SJSA1 (cell line): Measurements from ENCODE around the gene TWSG1. TPM values are rescaled to one million over a fixed set of nuclear protein-coding genes. Genes with fewer than 3 reads are reported as not detected.
"Not testable (repeated sequence)": the region's sequence is repeated elsewhere in the genome, so short reads cannot be mapped to it uniquely, and the experiment has no call there.

Source experiments
- DNase-seq, 2 experiments: peaks; one replicate each; pipeline ENCODE4 v3.0.0-alpha.2; 2015 to 2020; ENCODE audit warnings: low spot score in 2 of 2, low read depth in 1 of 2
- H3K27ac ChIP-seq: fragments of 250-450 bp; sonication (Bioruptor Pico); 2 replicates; pipeline ENCODE4 v1.5.1; 2020; ENCODE audit warnings: mild to moderate bottlenecking, moderate library complexity
- H3K27me3 ChIP-seq: fragments of 250-450 bp; sonication (Bioruptor Pico); replicated peaks from 2 replicates; pipeline ENCODE4 v1.5.1; 2020; ENCODE audit warnings: mild to moderate bottlenecking, moderate library complexity
- H3K36me3 ChIP-seq: fragments of 250-450 bp; sonication (Bioruptor Pico); 2 replicates; pipeline ENCODE4 v1.5.1; 2020; ENCODE audit warnings: mild to moderate bottlenecking
- H3K4me1 ChIP-seq: fragments of 250-450 bp; sonication (Bioruptor Pico); replicated peaks from 2 replicates; pipeline ENCODE4 v1.6.1; 2021; ENCODE audit warnings: mild to moderate bottlenecking
- H3K4me3 ChIP-seq: fragments of 250-450 bp; sonication (Bioruptor Pico); 2 replicates; pipeline ENCODE4 v1.5.1; 2020; ENCODE audit warnings: mild to moderate bottlenecking
- H3K9me3 ChIP-seq: fragments of 250-450 bp; sonication (Bioruptor Pico); replicated peaks from 2 replicates; pipeline ENCODE4 v1.5.1; 2020; ENCODE audit warnings: mild to moderate bottlenecking
- total RNA-seq: library from RNA; depleted of rRNA; stranded (reverse); fragments of >200 nt; shearing (Covaris generic); gene quantifications from 2 replicates; pipeline ENCODE4 v1.2.3, GENCODE V29; 2014

The TWSG1 gene
- total RNA-seq, 1 experiment from 2014 or later = 153 TPM

DNA sequence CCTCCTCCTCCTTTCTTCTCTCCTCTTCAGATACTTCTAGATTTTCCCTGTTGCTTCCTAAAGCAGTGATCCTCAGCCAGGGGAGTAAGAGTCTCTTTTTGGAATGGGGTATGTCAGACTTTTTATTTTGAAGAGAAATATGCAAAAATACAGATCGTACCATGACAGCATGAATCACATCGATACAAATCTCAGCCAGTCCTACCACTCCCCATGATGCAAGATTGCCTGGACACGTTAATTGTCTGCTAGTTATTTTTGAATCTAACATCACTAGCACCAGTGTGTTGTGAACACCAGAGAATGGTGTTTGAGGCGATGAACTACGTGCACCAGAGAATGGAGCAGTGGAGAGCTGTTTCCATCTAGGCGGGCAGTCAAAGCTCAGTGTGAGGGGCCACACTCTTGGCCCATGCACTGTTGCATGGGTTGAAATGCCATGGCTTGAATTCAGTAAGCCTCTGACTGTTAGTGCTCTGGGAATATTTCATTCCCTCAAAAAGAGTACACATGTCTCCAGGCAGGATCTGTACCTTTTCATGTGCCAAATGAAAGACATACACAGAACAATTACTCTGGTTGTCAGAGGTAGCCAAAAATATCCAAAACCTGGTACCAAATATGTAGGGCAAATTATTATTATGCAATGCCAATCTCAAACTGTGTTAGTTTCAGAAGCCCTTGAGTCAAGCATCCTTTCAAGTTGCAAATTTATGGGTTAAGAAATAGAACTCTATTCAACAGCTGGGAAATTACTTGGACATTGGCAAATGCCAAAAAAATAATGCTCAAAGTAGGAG, 94.5 kb downstream of the TWSG1 start:
- Histone ChIP-seq H3K27ac (no peak overlapping the region), H3K9me3 (no peaks in the 10 kb centered on the region; the same call in 1 of the 2 replicates), H3K36me3 (no peaks in the 10 kb centered on the region), H3K27me3 (no peaks in the 10 kb centered on the region), H3K4me1 (peaks cover 7% of the 10 kb centered on the region), H3K4me3 (no peak overlapping the region)
- DNase-seq = no peak

- peak in 1 of 2 experiments; percentile 60 for DNase-seq
- Histone ChIP-seq H3K36me3 (no peaks in the 10 kb centered on the region), H3K27ac (0 out of 2 replicates have a peak overlapping the region, but pooled peaks have one; percentile 26), H3K4me1 (peaks cover 7% of the 10 kb centered on the region), H3K9me3 (no peaks in the 10 kb centered on the region; the same call in 1 of the 2 replicates), H3K27me3 (no peaks in the 10 kb centered on the region), H3K4me3 (no peak overlapping the region)
These were observed 95.1 kb downstream of the TWSG1 start for GRCh38 chr18:9429662-9429993.

DNA sequence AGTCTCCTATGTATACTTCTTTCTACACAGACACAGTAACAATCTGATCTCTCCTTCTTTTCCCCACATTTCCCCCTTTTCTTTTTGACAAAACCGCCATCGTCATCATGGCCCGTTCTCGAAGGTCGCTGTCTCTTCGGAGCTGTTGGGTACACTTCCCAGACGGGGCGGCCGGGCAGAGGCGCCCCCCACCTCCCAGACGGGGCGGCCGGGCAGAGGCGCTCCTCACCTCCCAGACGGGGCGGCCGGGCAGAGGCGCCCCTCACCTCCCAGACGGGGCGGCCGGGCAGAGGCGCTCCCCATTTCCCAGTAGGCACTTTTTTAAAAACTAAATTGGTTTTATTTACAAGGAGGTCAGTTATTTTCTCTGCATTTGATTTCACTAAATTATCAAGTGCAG, 95.7 kb downstream of the TWSG1 start:
- not testable (repeated sequence) for H3K36me3 ChIP-seq, DNase-seq, H3K4me3 ChIP-seq, H3K4me1 ChIP-seq, H3K27ac ChIP-seq, H3K27me3 ChIP-seq, H3K9me3 ChIP-seq

GRCh38 chr18:9431296-9431695, 96.7 kb downstream of the TWSG1 start:
- no peak overlapping the region for H3K4me3 ChIP-seq
- peak in 1 of 2 experiments; percentile 22 for DNase-seq
- H3K27me3 ChIP-seq = no peaks in the 10 kb centered on the region
- H3K36me3 ChIP-seq = no peaks in the 10 kb centered on the region
- peaks cover 7% of the 10 kb centered on the region for H3K4me1 ChIP-seq
- H3K9me3 ChIP-seq = no peaks in the 10 kb centered on the region; the same call in 1 of the 2 replicates
- H3K27ac ChIP-seq = no peak overlapping the region

GRCh38 chr18:9433122-9433521, 98.5 kb downstream of the TWSG1 start:
- H3K4me1 ChIP-seq = peaks cover 11% of the 10 kb centered on the region
- not testable (repeated sequence) for DNase-seq, H3K4me3 ChIP-seq, H3K27ac ChIP-seq, H3K36me3 ChIP-seq, H3K27me3 ChIP-seq, H3K9me3 ChIP-seq

DNA sequence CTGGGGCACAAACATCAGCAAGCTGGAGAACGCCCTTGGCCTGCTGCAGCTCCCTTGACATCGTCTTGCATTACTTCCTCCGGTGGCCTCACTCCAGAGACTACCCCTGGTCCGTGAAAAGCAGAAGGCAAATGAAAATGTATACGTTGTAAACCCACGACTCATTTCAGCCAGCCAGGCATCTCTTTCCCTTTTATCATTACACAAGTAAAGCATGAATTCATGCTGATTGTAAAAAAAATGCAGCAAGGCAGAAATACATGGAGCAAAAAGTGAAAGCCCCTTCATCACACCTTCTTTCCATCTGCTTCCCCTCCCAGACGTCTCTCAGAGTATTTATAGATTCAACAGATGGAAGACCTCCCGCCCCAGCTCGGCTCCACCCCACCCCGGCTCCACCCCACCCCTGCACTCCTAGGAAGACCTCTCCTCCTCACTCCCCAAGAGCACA, 99.1 kb downstream of the TWSG1 start:
- Histone ChIP-seq H3K4me1 (peaks cover 11% of the 10 kb centered on the region), H3K9me3 (no peaks in the 10 kb centered on the region), H3K36me3 (no peaks in the 10 kb centered on the region), H3K27ac (no peak overlapping the region), H3K27me3 (no peaks in the 10 kb centered on the region), H3K4me3 (no peak overlapping the region)
- no peak for DNase-seq

- no peak overlapping the region for H3K4me3 ChIP-seq
- no peaks in the 10 kb centered on the region for H3K36me3 ChIP-seq
- peak in 1 of 2 experiments; percentile 32 for DNase-seq
- no peaks in the 10 kb centered on the region for H3K9me3 ChIP-seq
- no peak overlapping the region for H3K27ac ChIP-seq
- H3K4me1 ChIP-seq = peaks cover 7% of the 10 kb centered on the region
- no peaks in the 10 kb centered on the region for H3K27me3 ChIP-seq
These were observed 99.6 kb downstream of the TWSG1 start for GRCh38 chr18:9434122-9434701.

DNA sequence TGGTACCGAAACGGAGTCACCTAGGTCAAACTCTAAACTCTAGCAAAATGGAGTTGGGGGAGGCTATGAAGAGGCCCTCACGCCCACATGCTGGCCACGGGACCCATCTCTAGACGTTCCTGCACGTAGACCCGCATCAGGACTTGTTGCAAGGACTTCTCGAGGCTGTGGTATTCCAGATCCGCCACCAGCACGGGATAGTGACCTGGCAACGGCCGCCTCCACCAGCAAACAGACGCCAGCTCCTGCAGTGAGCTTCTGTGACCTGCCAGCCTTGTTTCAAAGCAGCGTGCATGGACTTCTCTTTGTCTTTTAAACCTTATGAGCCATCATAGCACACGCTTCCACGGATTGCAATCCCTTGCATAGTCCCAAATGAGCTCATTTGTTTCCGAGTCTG, 100.5 kb downstream of the TWSG1 start:
- Histone ChIP-seq H3K36me3 (no peaks in the 10 kb centered on the region), H3K4me1 (peaks cover 4% of the 10 kb centered on the region; the same call in 1 of the 2 replicates), H3K4me3 (no peak overlapping the region), H3K27me3 (no peaks in the 10 kb centered on the region), H3K27ac (no peak overlapping the region), H3K9me3 (no peaks in the 10 kb centered on the region)
- DNase-seq = peak in 1 of 2 experiments; percentile 18

- no peaks in the 10 kb centered on the region for H3K9me3 ChIP-seq
- H3K27me3 ChIP-seq = no peaks in the 10 kb centered on the region
- H3K4me3 ChIP-seq = no peak overlapping the region
- peaks cover 4% of the 10 kb centered on the region; the same call in 1 of the 2 replicates for H3K4me1 ChIP-seq
- no peak for DNase-seq
- no peak overlapping the region for H3K27ac ChIP-seq
- no peaks in the 10 kb centered on the region for H3K36me3 ChIP-seq
These were observed 101.8 kb downstream of the TWSG1 start for GRCh38 chr18:9436206-9436929.

DNA sequence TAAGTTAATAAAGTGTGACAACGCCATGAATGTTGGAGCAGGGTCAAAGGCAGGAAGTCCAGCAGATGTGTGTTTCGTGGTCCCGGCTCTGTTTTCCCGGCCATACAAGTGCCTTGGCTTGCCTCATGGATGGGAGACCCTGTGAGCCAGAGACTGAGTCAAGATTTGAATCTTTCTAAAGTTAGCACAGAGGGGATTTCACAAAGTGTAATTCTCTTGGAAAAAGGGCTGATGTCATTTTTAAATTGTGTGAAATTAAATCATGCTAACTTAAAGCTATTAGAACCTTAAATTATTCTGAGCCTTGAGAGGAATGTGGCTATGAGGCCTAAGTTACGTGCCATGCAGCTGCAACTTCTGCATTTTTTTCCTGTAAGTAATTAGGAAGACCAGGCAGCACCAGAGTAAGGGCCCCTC, 102.5 kb downstream of the TWSG1 start:
- Histone ChIP-seq H3K36me3 (no peaks in the 10 kb centered on the region), H3K27me3 (no peaks in the 10 kb centered on the region), H3K27ac (no peak overlapping the region), H3K4me1 (peaks cover 4% of the 10 kb centered on the region; the same call in 1 of the 2 replicates), H3K9me3 (no peaks in the 10 kb centered on the region), H3K4me3 (no peak overlapping the region)
- no peak for DNase-seq

- H3K36me3 ChIP-seq = no peaks in the 10 kb centered on the region
- H3K27ac ChIP-seq = no peak overlapping the region
- no peak overlapping the region for H3K4me3 ChIP-seq
- no peak for DNase-seq
- peaks cover 4% of the 10 kb centered on the region; the same call in 1 of the 2 replicates for H3K4me1 ChIP-seq
- no peaks in the 10 kb centered on the region for H3K27me3 ChIP-seq
- no peaks in the 10 kb centered on the region for H3K9me3 ChIP-seq
These were observed 103.1 kb downstream of the TWSG1 start for GRCh38 chr18:9437672-9438071.

GRCh38 chr18:9441061-9441460, 106.5 kb downstream of the TWSG1 start:
- H3K9me3 ChIP-seq = no peaks in the 10 kb centered on the region
- peaks cover 4% of the 10 kb centered on the region; the same call in 1 of the 2 replicates for H3K4me1 ChIP-seq
- H3K27ac ChIP-seq = no peak overlapping the region
- no peak for DNase-seq
- H3K36me3 ChIP-seq = no peaks in the 10 kb centered on the region
- no peak overlapping the region for H3K4me3 ChIP-seq
- no peaks in the 10 kb centered on the region for H3K27me3 ChIP-seq

GRCh38 chr18:9444549-9444948, 110.0 kb downstream of the TWSG1 start:
- no peak overlapping the region for H3K27ac ChIP-seq
- H3K36me3 ChIP-seq = no peaks in the 10 kb centered on the region
- no peak for DNase-seq
- H3K4me1 ChIP-seq = no peaks in the 10 kb centered on the region
- H3K9me3 ChIP-seq = no peaks in the 10 kb centered on the region; the same call in 1 of the 2 replicates
- H3K27me3 ChIP-seq = no peaks in the 10 kb centered on the region
- H3K4me3 ChIP-seq = no peak overlapping the region

GRCh38 chr18:9446839-9447238, 112.3 kb downstream of the TWSG1 start:
- Histone ChIP-seq H3K27me3 (no peaks in the 10 kb centered on the region), H3K4me1 (no peaks in the 10 kb centered on the region), H3K36me3 (no peaks in the 10 kb centered on the region), H3K27ac (no peak overlapping the region), H3K4me3 (no peak overlapping the region), H3K9me3 (no peaks in the 10 kb centered on the region; the same call in 1 of the 2 replicates)
- DNase-seq = no peak
